Activated T-helper 1 cell treated with anti-CD3 and anti-CD28 coated beads, Interleukin-2, amount 50 U/mL, for 16 hours (primary cell): ENCODE data around the gene STAP2.

Experiments used
- DNase-seq, 2 donors: peaks; one replicate each; pipeline ENCODE4 v3.0.0-alpha.2; 2020; ENCODE audit warnings: low read depth in 1 of 2, low spot score in 1 of 2

STAP2 gene, protein sequence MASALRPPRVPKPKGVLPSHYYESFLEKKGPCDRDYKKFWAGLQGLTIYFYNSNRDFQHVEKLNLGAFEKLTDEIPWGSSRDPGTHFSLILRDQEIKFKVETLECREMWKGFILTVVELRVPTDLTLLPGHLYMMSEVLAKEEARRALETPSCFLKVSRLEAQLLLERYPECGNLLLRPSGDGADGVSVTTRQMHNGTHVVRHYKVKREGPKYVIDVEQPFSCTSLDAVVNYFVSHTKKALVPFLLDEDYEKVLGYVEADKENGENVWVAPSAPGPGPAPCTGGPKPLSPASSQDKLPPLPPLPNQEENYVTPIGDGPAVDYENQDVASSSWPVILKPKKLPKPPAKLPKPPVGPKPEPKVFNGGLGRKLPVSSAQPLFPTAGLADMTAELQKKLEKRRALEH

DNA sequence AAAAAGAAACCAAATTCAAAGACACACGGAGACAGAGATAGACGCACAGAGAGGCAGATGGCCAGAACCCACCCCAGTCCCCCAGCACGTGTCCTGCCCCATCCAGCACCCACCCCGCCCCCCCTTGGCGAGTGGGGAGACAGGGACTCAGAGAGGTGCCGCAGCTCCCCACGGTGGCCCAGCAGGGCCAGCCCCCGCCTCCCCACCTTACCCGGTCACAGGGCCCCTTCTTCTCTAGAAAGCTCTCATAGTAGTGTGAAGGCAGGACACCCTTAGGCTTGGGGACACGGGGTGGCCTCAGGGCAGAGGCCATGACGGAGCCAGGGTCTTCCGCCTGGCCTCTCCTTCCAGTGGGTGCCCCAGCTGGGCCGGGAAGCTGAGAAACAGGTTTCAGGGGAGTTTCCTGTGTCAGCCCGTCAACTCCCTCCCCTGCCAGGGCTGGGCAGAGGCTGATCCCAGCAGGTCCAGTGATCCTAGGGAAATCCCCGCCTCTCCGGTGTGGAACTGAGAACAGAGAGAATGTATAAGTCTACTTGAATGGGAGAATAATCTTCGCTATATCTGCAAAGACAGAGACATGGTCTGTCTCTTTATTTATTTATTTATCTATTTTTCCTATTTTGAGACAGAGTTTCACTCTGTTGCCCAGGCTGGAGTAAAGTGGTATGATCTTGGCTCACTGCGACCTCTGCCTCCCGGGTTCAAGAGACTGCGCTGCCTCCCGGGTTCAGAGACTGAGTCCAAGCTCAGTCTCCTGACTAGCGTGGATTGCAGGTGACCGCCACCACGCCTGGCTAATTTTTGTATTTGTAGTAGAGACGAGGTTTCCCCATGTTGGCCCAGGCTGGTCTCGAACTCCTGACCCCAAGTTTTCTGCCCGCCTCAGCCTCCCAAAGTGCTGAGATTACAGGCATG, at the start of gene STAP2:
Gene STAP2 (minus strand): TSS at position 387 of the 915 bp plus-strand sequence. CDS start 74 bp downstream, at position 313.
- DNase-seq: no peak

DNA sequence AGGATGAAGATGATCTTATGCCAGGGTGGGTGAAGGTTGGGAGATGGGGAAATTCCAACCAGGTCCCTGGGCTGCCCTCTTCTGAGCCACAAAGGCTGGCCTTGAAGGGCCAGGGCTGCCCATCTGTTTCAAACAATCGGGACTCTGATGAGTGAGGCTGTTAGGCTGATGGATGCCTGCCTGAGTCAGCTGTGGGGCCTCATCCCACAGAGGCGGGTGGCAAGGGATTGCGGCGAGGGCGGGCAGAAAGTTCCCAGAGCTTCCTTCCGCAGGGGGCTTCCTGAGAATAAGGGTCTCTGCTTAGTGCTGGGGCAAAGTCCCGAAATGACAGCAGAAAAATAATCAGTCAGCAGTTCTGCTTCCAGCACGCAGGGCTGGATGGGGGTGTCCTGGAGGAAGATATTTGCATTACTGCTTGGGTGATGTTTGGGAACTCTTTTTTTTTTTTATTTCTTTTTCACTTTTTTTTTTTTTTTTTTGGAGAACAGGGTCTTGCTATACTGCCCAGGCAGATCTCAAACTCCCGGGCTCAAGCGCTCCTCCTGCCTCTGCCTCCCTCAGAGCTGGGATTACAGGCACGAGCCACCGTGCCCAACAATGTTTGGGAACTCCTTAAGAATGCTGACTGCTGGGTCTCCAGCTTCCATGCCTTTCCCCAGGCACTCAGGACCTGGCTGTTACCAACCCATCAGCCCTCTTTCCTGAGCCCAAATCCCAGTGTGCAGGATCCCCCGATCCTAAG, 47.6 kb upstream of the STAP2 start:
- no peak for DNase-seq

DNA sequence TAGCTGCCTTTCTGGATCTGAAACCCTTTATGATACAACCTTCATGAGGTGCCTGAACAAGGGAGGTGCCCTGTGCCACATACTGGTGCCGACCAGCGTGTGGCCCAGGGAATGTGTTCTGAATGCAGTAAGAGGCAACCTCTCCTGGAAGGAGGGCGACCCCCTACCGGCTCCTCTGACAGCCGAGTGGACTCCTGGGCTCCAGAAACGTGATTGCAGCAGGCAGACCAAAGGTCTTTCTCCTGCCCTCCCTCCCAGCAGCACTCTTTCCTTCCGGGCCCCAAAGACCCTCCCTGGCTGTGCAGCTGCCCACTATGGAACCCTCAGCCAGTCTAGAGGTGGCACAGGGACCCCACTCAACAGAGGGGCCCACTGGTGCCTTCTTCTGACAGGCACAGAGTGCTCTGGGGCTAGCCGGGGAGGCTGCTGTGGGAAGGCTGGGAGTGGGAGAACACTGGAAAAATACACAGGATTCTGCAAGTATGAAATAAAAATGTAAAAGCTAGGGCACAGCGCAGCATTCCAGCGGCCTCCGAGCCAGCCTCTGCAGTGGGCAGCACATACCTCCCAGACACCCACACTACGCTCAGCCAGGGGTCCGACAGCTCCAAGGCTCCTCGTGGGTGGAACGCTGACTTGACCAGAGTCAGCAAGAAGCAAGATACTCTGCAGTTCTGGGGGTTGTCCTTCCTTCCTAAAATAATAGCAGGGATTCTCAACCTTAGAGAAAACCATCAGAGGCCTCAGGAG, 46.8 kb upstream of the STAP2 start:
- no peak for DNase-seq

DNA sequence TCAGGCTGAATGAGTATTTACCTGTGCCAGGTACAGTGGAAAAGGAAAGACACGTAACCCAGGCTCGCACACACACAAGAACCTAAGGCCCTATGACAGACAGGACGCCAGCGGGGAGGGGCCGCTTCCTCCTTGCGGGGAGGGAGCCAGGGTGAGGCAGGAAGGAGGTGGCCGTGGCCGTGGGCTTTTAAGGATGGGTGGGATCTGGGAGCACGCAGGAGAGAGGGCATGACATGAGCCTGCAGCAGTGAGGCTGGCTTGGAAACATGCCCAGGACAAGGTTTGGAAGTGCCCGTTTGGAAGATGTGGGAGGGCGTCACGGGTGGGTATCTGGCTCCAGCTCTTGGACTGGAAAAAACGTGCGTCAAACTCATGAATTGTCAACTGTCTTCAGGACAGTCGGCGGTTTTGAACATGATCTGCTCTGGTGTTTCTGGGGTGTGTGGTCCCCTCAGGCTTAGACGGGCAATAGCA, 41.7 kb upstream of the STAP2 start:
- peak; percentile 28 to 36 for DNase-seq

DNA sequence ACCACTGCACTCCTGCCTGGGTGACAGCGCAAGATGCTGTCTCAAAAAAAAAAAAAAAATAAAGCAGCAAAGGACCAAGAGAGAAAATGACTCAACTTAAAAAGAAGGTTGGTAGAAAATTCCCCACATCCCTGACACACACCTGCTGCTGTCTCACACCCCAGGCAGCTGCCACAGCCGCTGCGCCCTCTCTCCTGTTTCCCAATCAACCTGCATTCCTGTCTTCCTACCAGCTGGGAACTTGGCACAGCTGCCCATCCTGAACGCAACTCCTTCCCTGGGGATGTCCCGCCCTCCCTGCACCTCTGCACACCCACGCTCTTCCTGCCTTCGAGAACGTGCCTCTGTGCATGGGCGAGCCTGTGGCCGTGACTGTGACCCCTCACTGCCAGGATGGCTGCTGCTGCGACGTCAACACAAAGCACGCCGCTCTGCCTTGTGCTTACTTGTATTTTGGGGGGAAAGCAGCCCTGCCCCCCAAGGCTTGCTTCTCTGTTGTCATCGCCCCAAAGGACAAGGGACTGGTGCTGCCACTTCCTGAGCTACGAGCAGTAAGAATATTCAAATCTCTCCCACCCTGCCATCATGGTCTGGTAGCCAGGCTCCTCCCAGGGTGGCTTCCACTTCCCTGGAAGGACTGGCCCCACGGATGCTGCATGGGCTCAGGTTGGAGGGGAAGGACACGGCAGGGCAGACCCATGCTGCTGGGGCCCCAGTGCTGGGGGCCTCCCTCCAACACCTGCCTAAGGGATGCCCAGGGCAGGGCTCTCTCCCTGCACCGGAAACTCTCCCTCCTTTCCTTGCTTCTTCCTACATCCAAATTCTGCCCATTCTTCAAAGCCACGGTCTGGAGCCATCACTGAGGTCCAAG, 41.0 kb upstream of the STAP2 start:
- DNase-seq: no peak

DNA sequence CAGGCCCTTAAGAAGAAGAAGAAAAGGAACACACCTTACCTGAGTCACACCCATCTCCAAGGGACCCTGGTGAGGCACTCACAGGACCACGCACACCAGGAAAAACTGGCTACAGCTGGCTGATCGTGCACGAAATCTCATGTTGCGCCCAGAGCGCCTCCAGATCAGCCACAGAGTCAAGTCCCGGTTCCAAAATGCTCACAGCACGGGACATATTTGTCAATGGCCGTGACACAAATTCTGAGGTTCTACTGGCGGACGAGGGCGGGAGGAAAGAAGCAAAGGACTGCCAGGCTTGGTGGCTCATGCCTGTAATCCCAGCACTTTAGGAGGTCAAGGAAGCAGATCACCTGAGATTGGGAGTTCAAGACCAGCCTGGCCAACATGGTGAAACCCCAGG, 40.3 kb upstream of the STAP2 start:
- DNase-seq: no peak

DNA sequence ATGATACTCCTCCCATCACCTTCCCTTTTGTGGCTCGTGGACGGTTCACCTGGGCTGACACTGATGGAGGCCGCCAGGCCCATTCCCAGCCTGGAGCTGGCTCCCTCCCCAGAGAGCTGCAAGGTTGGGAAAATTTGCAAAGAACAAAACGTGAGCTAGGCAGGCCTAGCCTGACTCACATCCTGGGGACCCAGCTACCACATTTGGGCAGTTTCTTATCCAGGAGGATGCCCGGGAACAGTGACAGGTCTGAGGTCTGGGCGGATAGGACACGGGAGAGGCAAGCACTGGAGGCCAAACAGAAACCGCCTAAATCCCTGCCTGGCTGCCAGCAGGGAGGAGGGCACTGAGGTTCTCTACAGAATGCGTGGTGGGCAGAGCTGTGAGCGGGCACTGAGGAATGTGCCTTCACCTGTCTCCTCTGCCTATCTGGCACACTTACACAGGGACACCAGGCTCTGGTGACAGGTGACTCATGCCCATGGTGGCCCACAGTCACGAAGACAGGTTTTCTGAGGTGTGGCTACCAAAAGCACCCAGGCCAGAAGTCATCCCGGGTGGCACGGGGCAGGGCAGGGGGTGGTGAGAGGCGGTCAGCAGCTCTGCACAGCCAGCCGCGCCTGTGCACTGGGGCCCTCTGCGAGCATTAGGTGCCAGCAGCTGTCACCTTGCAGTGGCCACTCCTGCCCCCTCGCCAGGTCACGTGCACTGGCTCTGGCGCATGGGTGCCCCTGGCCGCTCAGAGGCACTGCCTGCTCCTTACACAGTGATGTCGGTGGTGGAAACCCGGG, 38.6 kb upstream of the STAP2 start:
- DNase-seq: no peak

DNA sequence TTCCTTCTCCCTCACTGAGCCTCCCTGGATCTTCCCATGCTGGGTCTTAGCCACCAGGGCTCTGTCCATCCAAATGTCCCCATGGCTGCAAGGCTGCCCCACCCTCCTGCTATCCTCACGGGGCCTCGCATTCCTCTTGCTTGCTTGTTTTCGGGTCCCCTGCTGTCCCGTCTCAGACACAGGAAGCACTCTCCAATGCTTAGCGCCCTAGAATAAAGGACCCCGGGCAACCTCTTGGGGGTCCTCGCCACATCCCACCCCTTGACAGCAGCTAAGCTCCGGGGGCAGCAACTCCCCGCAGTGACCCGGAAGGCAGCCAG, 38.0 kb upstream of the STAP2 start:
- no peak for DNase-seq

DNA sequence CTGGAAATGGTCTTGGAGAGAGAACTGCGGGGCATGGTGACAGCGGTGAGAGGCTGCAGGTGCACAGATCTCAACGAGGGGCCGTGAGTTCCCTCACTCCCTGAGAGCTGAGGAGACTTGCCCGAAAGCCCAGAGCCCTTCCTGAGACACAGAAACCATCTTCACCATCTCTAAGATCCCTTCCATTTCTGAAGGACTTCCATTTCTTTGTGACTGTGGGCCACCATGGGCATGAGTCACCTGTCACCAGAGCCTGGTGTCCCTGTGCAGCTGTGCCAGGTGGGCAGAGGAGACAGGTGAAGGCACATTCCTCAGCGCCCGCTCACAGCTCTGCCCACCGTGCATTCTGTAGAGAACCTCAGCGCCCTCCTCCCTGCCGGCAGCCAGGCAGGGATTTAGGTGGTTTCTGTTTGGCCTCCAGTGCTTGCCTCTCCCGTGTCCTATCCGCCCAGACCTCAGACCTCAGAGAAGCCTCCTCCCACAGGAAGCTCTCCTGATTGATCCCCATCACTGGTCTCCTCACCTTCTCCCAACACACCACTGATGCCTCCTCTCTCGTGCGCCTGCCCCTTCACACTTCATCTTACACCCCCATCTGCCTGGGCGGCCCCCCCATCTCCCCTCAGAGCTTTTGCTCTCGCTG, 37.5 kb upstream of the STAP2 start:
- DNase-seq: no peak

DNA sequence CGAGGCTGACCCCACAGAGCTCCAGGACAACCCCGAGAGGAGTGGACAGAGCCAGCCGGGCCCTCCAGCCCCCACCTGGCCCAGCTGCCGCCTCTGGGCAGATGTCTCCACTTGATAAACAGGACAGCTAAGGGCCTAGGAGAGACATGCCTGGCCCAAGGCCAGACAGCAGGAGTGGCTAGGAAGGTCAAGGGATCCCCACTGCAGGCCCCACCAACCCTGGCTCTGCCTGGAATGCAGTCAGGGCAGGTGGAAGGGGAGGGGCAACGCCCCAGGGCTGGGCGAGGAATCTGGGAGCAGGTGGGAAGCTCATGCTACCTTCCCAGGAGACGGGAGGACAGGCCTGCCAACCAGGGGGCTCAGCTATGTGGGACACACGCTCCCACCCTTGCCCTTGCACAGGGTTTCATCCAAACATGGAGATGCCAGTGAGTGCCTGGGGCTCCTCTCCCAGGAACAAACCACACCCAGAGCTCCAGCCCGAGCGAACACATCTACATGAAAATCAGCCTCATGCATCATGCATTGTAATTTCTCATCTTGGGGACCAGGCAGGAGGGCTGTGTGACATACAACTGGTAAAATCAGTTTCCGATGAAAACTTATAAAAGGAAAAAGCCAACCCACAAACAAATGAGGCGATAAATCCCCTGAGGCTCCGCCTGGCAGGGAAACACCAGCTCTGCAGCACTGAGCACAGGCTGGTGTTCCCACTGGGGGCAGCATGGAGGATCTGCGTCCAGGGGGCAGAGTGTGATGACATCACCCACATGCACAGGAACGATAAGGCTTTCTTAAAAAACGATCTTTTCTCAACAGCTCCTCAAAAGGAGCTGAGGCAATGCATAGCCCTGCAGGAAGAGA, 36.8 kb upstream of the STAP2 start:
- no peak for DNase-seq

DNA sequence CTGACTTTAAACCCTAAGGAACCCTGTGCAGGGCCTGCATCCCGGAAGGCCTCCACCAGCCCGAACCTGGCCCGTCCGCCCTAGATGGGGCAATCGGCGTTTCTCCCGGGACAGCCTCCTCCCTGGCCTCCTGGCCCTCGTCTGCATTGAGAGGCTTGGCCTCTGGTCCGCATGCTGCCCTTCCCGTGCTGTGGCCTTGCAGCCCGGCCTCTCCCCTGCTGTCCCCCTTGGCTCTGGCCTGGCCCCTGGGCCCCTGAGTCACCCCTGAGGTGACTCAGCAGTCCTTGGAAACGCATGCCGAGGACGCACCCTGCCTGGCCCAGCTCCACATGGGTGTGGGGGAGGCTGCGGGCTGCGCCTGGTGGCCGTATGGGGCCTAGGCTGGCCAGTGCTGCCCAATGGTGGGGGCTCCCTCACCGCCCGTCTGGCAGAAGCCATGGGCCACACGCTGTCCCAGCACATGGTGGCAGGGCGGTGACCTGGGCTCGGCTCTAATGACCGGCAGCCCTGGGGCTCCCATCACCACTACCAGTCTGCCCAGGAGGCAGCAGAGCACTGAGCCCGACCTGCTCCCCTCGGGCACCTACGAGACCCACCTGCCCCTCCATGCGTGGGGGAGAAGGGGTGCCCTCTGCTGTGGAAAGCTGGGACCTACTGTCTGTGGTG, 36.0 kb upstream of the STAP2 start:
- no peak for DNase-seq

DNA sequence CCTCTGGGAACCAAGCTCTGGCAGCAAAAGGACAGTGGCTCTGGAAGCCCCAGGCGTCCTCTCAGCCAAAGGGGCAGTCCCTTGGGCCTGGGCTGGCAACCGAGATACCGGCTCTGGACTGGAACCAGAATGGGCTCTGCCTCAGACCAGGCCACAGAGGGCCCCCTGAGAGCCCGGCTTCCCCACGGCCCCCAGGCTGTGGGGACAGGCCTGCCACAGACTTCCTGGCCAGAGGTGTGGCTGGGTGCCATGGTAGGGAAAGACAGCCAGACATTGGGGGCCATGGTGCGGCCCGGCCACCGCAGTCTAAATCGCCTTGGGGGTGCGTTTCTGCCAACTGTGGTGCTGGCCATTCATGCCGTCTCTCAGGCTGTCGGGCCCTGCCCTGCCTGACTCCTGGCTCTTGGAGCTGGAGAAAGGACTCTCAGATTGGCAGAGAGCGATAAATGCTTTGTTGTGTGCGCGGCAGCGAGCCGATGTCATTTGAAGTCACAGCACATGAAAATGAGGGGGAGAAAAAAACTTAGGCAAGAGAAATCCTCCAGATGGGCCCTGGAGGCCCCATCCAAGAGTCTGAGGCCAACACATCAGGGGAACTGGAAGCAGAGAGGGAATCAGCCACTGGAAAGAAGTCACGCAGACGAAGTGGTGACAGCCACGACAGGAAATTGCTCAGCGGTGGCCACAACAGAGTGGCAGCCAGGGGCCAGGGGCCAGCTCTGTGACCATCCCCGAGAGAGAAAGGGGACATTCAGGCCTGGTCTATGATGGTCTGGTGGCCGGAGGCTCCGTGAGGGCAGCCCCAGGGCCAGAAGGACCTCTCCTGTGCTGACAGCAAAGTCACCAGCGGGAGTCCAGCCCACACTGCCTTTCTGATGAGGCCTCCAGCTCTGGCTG, 35.2 kb upstream of the STAP2 start:
- no peak for DNase-seq

DNA sequence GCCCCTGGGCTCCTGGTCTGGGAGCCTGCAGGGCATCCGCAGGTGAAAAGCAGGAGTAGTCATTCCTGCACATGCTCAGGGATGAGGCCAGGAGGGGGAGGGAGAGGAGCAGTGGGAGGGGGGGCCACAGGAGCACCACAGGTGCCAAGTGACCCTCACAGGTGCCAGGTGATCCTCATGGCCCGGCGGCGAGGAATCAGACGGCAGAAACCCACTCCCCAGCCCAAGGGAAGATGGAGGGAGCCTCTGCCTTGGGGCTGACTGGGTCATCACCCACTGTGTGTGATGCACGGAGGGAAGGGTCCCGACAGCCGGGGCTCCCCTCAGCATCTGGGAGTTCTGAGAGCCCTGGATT, 34.4 kb upstream of the STAP2 start:
- DNase-seq: no peak

DNA sequence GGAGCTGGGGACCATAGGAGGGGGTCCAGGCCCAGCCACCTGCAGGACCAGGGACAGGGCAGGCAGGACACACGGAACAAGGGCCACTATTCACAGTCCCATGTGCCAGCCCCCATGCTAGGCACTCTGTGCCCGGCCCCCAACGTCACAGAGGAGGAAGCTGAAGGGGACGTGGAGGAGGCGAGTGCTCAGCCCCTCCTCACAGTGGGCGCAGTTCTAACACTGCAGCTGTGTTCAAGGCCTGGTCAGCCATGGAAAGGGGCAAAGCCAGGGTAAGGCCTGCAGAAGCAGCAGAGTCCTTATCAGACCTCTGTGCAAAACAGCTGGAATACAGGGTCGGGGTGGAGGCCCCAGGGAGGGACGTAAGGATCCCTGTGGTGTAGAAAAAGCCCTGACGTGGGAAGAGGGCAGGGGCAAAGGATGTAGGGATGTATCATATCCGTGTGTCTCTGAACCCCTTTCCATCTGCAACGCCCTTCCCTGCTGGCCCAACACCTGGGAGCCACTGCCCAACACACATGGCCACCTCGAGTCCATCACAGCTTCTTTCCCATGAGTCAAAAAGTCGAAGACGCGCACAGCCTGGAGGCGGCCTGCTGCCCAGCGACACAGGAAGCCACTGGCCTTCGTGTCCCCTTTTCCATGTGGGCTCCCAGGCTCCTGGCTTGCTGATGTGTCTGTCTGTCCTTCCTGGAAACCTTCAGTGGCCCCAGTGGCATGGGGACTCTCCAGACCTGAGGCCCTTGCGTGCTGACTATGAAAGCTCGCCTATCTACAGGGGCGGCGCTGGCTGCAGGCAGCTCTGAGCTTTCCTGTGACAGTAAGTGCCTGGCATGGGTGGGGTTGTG, 33.8 kb upstream of the STAP2 start:
- no peak for DNase-seq
